OCI-LY3 (cell line): ENCODE measurements around the gene CHSY3.

Experiments
- H2AFZ ChIP-seq: fragments of 200-600, 300-600 bp; shearing (Covaris generic); 2 replicates; pipeline ENCODE4 v1.6.0; 2014; ENCODE audit warnings: antibody characterized with exemption, low read depth, low read length
- H3K27ac ChIP-seq: fragments of 200-600, 300-600 bp; sonication (generic); 2 replicates; pipeline ENCODE4 v1.5.1; 2014; ENCODE audit warnings: mild to moderate bottlenecking, low read length, moderate library complexity, mixed read lengths
- H3K27me3 ChIP-seq: fragments of 200-600, 300-600 bp; sonication (generic); 2 replicates; pipeline ENCODE4 v1.6.1; 2014; ENCODE audit warnings: low read depth, low read length, mixed read lengths
- H3K36me3 ChIP-seq: fragments of 200-600, 300-600 bp; sonication (generic); replicated peaks from 2 replicates; pipeline ENCODE3; 2014; ENCODE audit warnings: low read depth, low read length, mixed read lengths
- H3K4me1 ChIP-seq: fragments of 300-600, 200-600 bp; sonication (generic); 2 replicates; pipeline ENCODE4 v1.6.1; 2014; ENCODE audit warnings: low read length, mixed read lengths
- H3K4me2 ChIP-seq: fragments of 200-600, 300-600 bp; sonication (generic); 2 replicates; pipeline ENCODE4 v1.6.1; 2014; ENCODE audit warnings: low read length, mixed read lengths
- H3K4me3 ChIP-seq: fragments of 300-600, 200-600 bp; sonication (generic); 2 replicates; pipeline ENCODE4 v1.5.1; 2014; ENCODE audit warnings: antibody characterized with exemption, mild to moderate bottlenecking, low read length, moderate library complexity
- H3K79me2 ChIP-seq: fragments of 300-600, 200-600 bp; shearing (Covaris generic); 2 replicates; pipeline ENCODE4 v1.6.1; 2014; ENCODE audit warnings: mild to moderate bottlenecking, low read length, mixed read lengths
- H3K9ac ChIP-seq: fragments of 300-600, 200-600 bp; shearing (Covaris generic); 2 replicates; pipeline ENCODE4 v1.6.0; 2014; ENCODE audit warnings: mild to moderate bottlenecking, low read length, moderate library complexity
- H3K9me3 ChIP-seq: fragments of 200-600, 300-600 bp; shearing (Covaris generic); 2 replicates; pipeline ENCODE4 v1.6.1; 2014; ENCODE audit warnings: low read length, mixed read lengths; ENCODE audit not compliant: insufficient read depth
- H4K20me1 ChIP-seq: fragments of 200-600, 300-600 bp; sonication (generic); 2 replicates; pipeline ENCODE4 v1.6.1; 2016; ENCODE audit warnings: low read length, mixed read lengths; ENCODE audit not compliant: insufficient read depth
- CTCF ChIP-seq: fragments of 200-600, 300-600 bp; sonication (generic); IDR thresholded peaks from 2 replicates; pipeline ENCODE4 v1.5.1; 2014; ENCODE audit warnings: antibody characterized with exemption, low read length, low read depth
- EZH2phosphoT487 ChIP-seq: fragments of 200-600 bp; shearing (Covaris generic); IDR thresholded peaks from 2 replicates; pipeline ENCODE4 v1.6.1; 2018; ENCODE audit warnings: antibody characterized with exemption, mixed run types, low read depth

The CHSY3 gene

GRCh38 chr5:130052752-130053151 lies 148.5 kb downstream of the CHSY3 start:
- Histone ChIP-seq H3K27me3 (no peaks in the 10 kb centered on the region), H3K79me2 (no peaks in the 10 kb centered on the region), H3K4me1 (peaks cover 10% of the 10 kb centered on the region), H3K36me3 (no peaks in the 10 kb centered on the region), H3K4me3 (no peak overlapping the region), H2AFZ (no peak overlapping the region), H3K27ac (no peak overlapping the region), H3K4me2 (no peak overlapping the region), H3K9me3 (no peaks in the 10 kb centered on the region), H4K20me1 (no peaks in the 10 kb centered on the region), H3K9ac (no peak overlapping the region)
- TF ChIP-seq CTCF (no peak), EZH2phosphoT487 (no peak)

GRCh38 chr5:130055572-130055971 lies 151.3 kb downstream of the CHSY3 start:
- no peak overlapping the region for H2AFZ ChIP-seq
- H3K79me2 ChIP-seq, result no peaks in the 10 kb centered on the region
- TF ChIP-seq EZH2phosphoT487, result no peak
- TF ChIP-seq CTCF, result no peak
- H3K27ac ChIP-seq, result no peak overlapping the region
- H4K20me1 ChIP-seq, result no peaks in the 10 kb centered on the region
- H3K9ac ChIP-seq, result no peak overlapping the region
- H3K36me3 ChIP-seq, result no peaks in the 10 kb centered on the region
- no peak overlapping the region for H3K4me2 ChIP-seq
- peaks cover 13% of the 10 kb centered on the region for H3K4me1 ChIP-seq
- no peaks in the 10 kb centered on the region for H3K9me3 ChIP-seq
- no peaks in the 10 kb centered on the region for H3K27me3 ChIP-seq
- no peak overlapping the region for H3K4me3 ChIP-seq

GRCh38 chr5:130061746-130062145 lies 157.5 kb downstream of the CHSY3 start:
- H3K79me2 ChIP-seq, result no peaks in the 10 kb centered on the region
- no peaks in the 10 kb centered on the region for H3K27me3 ChIP-seq
- H3K4me3 ChIP-seq, result no peak overlapping the region
- H4K20me1 ChIP-seq, result no peaks in the 10 kb centered on the region
- H3K4me1 ChIP-seq, result peaks cover 6% of the 10 kb centered on the region
- H3K4me2 ChIP-seq, result no peak overlapping the region
- H3K27ac ChIP-seq, result no peak overlapping the region
- H3K9me3 ChIP-seq, result no peaks in the 10 kb centered on the region
- H3K9ac ChIP-seq, result no peak overlapping the region
- H2AFZ ChIP-seq, result no peak overlapping the region
- TF ChIP-seq EZH2phosphoT487, result no peak
- no peak for TF ChIP-seq CTCF
- no peaks in the 10 kb centered on the region for H3K36me3 ChIP-seq

GRCh38 chr5:130063603-130064002 lies 159.3 kb downstream of the CHSY3 start:
- H2AFZ ChIP-seq, result no peak overlapping the region
- H3K9ac ChIP-seq, result no peak overlapping the region
- no peak overlapping the region for H3K27ac ChIP-seq
- H3K4me2 ChIP-seq, result no peak overlapping the region
- H3K9me3 ChIP-seq, result no peaks in the 10 kb centered on the region
- H3K4me1 ChIP-seq, result no peaks in the 10 kb centered on the region
- no peaks in the 10 kb centered on the region for H3K27me3 ChIP-seq
- no peaks in the 10 kb centered on the region for H4K20me1 ChIP-seq
- H3K4me3 ChIP-seq, result no peak overlapping the region
- no peaks in the 10 kb centered on the region for H3K36me3 ChIP-seq
- no peak for TF ChIP-seq EZH2phosphoT487
- H3K79me2 ChIP-seq, result no peaks in the 10 kb centered on the region

GRCh38 chr5:130064484-130064883 lies 160.2 kb downstream of the CHSY3 start:
- Histone ChIP-seq H2AFZ (no peak overlapping the region), H3K4me1 (no peaks in the 10 kb centered on the region), H3K27me3 (no peaks in the 10 kb centered on the region), H3K79me2 (no peaks in the 10 kb centered on the region), H3K4me3 (no peak overlapping the region), H3K9me3 (no peaks in the 10 kb centered on the region), H3K27ac (no peak overlapping the region), H3K36me3 (no peaks in the 10 kb centered on the region), H4K20me1 (no peaks in the 10 kb centered on the region), H3K4me2 (no peak overlapping the region), H3K9ac (no peak overlapping the region)
- TF ChIP-seq CTCF (no peak), EZH2phosphoT487 (no peak)
